Measurements from ENCODE around the gene CA14. TPM values are rescaled to one million over a fixed set of nuclear protein-coding genes. Genes with fewer than 3 reads are reported as not detected.

Gene CA14
- total and polyA plus RNA-seq, 2 of the 4 experiments (the other 2 are of a cell fraction), result not detected

GRCh38 chr1:150249936-150250335 lies 7.6 kb upstream of the CA14 start:
- no peak overlapping the region for H2BK20ac ChIP-seq (ENCODE audit: low read depth, low read length)
- H4K5ac ChIP-seq (ENCODE audit: low read depth, low read length), result no peak overlapping the region
- H3K9ac ChIP-seq (ENCODE audit: low read depth, low read length), result no peak overlapping the region
- TF ChIP-seq MXI1 (IDR thresholded peaks at IDR 0.05; ENCODE audit: borderline replicate concordance, low read depth, low read length), result no peak
- no peak for DNase-seq
- no peaks in the 10 kb centered on the region for H3K9me1 ChIP-seq (ENCODE audit: insufficient read depth, low read length)
- H3K27me3 ChIP-seq (ENCODE audit: control insufficient read depth, insufficient read depth, low read length), result no peaks in the 10 kb centered on the region; the same call in 1 of the 2 replicates
- H3K4ac ChIP-seq (ENCODE audit: low read depth, low read length), result no peak overlapping the region
- CTCF ChIA-PET, result no interaction called here
- no peaks in the 10 kb centered on the region for H3K36me3 ChIP-seq (ENCODE audit: control insufficient read depth, insufficient read depth, low read length)
- H4K91ac ChIP-seq (ENCODE audit: insufficient read depth, low read depth, low read length), result no peak overlapping the region
- no peak overlapping the region for H3K18ac ChIP-seq (ENCODE audit: low read depth, low read length)
- dilution Hi-C loops (cut with HindIII; ENCODE audit: low sequenced_read_pairs, unreplicated experiment) (no loop called here), in situ Hi-C loops (cut with MboI; ENCODE audit: low sequenced_read_pairs) (no loop called here), intact Hi-C loops (cut with micrococcal nuclease) (no loop called here)
- no peak overlapping the region for H3K4me2 ChIP-seq (ENCODE audit: low read depth, low read length)
- no peaks in the 10 kb centered on the region for H3K79me1 ChIP-seq (ENCODE audit: low read depth in 1 of 2, low read length in 2 of 2)
- POLR2A ChIA-PET (ENCODE audit: unreplicated experiment), result no interaction called here
- H2AK9ac ChIP-seq (replicated peaks; ENCODE audit: low read depth, low read length, poor library complexity), result no peak overlapping the region
- H3K27ac ChIP-seq (ENCODE audit: insufficient read depth, low read length), result no peak overlapping the region
- no peak for ATAC-seq (ENCODE audit: low read depth)
- no peaks in the 10 kb centered on the region for H4K20me1 ChIP-seq (ENCODE audit: insufficient read depth, low read length)
- H3K9me3 ChIP-seq (ENCODE audit: control insufficient read depth, insufficient read depth, low read length), result no peaks in the 10 kb centered on the region
- no CpG with 5 or more reads among the region's 2 CpGs for WGBS, 2 experiments (ENCODE audit: extremely low coverage in 2 of 2, insufficient read length in 1 of 2)
- no peak overlapping the region for H2BK15ac ChIP-seq (ENCODE audit: low read depth, low read length)
- no peak overlapping the region for H4K8ac ChIP-seq (ENCODE audit: low read depth in 2 of 2, low read length in 2 of 2)
- no peak overlapping the region for H3K14ac ChIP-seq (replicated peaks; ENCODE audit: low read depth, low read length)
- H2AFZ ChIP-seq (replicated peaks; ENCODE audit: low read length, poor library complexity), result no peak overlapping the region
- no peak overlapping the region for H3K56ac ChIP-seq (ENCODE audit: extremely low read depth, insufficient read depth, low read length)
- no peak overlapping the region for H2BK120ac ChIP-seq (ENCODE audit: low read depth, low read length)
- H3K4me3 ChIP-seq (ENCODE audit: insufficient read depth, low read depth, low read length), result no peak overlapping the region
- no TSS peak for BruUV-seq (replicated peaks)
- H2AK5ac ChIP-seq (ENCODE audit: low read depth, low read length), result no peak overlapping the region
- H3K23ac ChIP-seq (ENCODE audit: low read depth, low read length), result no peak overlapping the region
- no peak overlapping the region for H2BK5ac ChIP-seq (ENCODE audit: low read depth, low read length, poor library complexity, severe bottlenecking)
- no peaks in the 10 kb centered on the region for H3K4me1 ChIP-seq (ENCODE audit: control insufficient read depth, insufficient read depth, low read length)
